HEK293 (cell line): ENCODE measurements around the gene RAB23.
A peak's percentile ranks its signal among the peaks of the same experiment; 100 is the strongest.

Experiments used
- CTCF ChIA-PET: fragments of 350-600 bp; formaldehyde crosslinking; extraction: SDS; loops from one replicate; lab custom pipeline; 2021; ENCODE audit warnings: antibody characterized with exemption; lab: Yijun Ruan, JAX
- POLR2A ChIA-PET: fragments of 300-600 bp; formaldehyde crosslinking; extraction: SDS; loops from one replicate; lab custom pipeline; 2020; ENCODE audit warnings: antibody characterized with exemption, inconsistent platforms; lab: Yijun Ruan, JAX
- H3K27ac ChIP-seq: fragments of 200-500 bp; sonication (Bioruptor generic); 2 replicates; pipeline ENCODE4 v1.5.1; 2014; ENCODE audit warnings: low read depth, low read length, control low read depth, inconsistent platforms; ENCODE audit errors: extremely low read depth
- H3K36me3 ChIP-seq, 2 experiments: fragments of 200-500 bp in 1 of 2; sonication (Bioruptor generic) in 1 of 2; 1 replicate in 1 of 2; 2 replicates in 1 of 2; pipeline ENCODE4 v1.5.1; 2014 to 2017; ENCODE audit warnings: inconsistent platforms in 2 of 2, low read length in 2 of 2; ENCODE audit not compliant: control insufficient read depth in 2 of 2, insufficient read depth in 1 of 2
- H3K4me1 ChIP-seq: fragments of 200-500 bp; sonication (Bioruptor generic); 2 replicates; pipeline ENCODE4 v1.5.1; 2014; ENCODE audit warnings: mild to moderate bottlenecking, low read length, inconsistent platforms; ENCODE audit not compliant: control insufficient read depth, insufficient read depth
- H3K4me3 ChIP-seq: 2 replicates; pipeline ENCODE4 v1.5.1; 2011; ENCODE audit warnings: low read depth, mild to moderate bottlenecking, control low read depth, low read length, moderate library complexity
- H3K9me3 ChIP-seq: fragments of 200-500 bp; sonication (Bioruptor generic); 2 replicates; pipeline ENCODE4 v1.5.1; 2014; ENCODE audit warnings: low read depth, low read length, inconsistent platforms; ENCODE audit not compliant: control insufficient read depth, insufficient read depth
- BCL11B ChIP-seq: fragments of 450-650 bp; formaldehyde crosslinking; IDR thresholded peaks from 2 replicates; pipeline ENCODE4 v1.5.1; 2016; ENCODE audit warnings: low read depth, missing biosample characterization, missing genetic modification characterization
- GLIS1 ChIP-seq: fragments of 450-650 bp; formaldehyde crosslinking; IDR thresholded peaks from 2 replicates; pipeline ENCODE4 v1.5.1; 2016; ENCODE audit warnings: missing biosample characterization, missing genetic modification characterization
- KLF7 ChIP-seq: fragments of 450-650 bp; formaldehyde crosslinking; IDR thresholded peaks from 2 replicates; pipeline ENCODE4 v1.5.1; 2016; ENCODE audit warnings: missing biosample characterization, missing genetic modification characterization, borderline replicate concordance
- REPIN1 ChIP-seq: fragments of 450-650 bp; formaldehyde crosslinking; IDR thresholded peaks from 2 replicates; pipeline ENCODE4 v1.5.1; 2017; ENCODE audit warnings: missing biosample characterization, missing genetic modification characterization, low read depth
- SCRT2 ChIP-seq: fragments of 450-650 bp; formaldehyde crosslinking; IDR thresholded peaks from 2 replicates; pipeline ENCODE4 v1.5.1; 2016; ENCODE audit warnings: missing biosample characterization, missing genetic modification characterization
- SETDB1 ChIP-seq: IDR thresholded peaks from one replicate; pipeline ENCODE4 v1.6.1; 2017; ENCODE audit warnings: mild to moderate bottlenecking, low read length, moderate library complexity, mixed read lengths; ENCODE audit not compliant: insufficient read length
- SP7 ChIP-seq: fragments of 450-650 bp; formaldehyde crosslinking; IDR thresholded peaks from 2 replicates; pipeline ENCODE4 v1.5.1; 2016; ENCODE audit warnings: missing biosample characterization, missing genetic modification characterization
- ZBTB17 ChIP-seq: fragments of 450-650 bp; formaldehyde crosslinking; IDR thresholded peaks from 2 replicates; pipeline ENCODE4 v1.5.1; 2016; ENCODE audit warnings: missing biosample characterization, missing genetic modification characterization
- ZBTB20 ChIP-seq: fragments of 450-650 bp; formaldehyde crosslinking; IDR thresholded peaks from 2 replicates; pipeline ENCODE4 v1.5.1; 2016; ENCODE audit warnings: missing biosample characterization, missing genetic modification characterization
- ZBTB7A ChIP-seq: fragments of 450-650 bp; formaldehyde crosslinking; IDR thresholded peaks from 2 replicates; pipeline ENCODE4 v1.5.1; 2016; ENCODE audit warnings: low read depth, missing biosample characterization, missing genetic modification characterization
- ZNF148 ChIP-seq: fragments of 450-650 bp; formaldehyde crosslinking; IDR thresholded peaks from 2 replicates; pipeline ENCODE4 v1.5.0; 2017; ENCODE audit warnings: missing biosample characterization, missing genetic modification characterization, borderline replicate concordance
- ZNF24 ChIP-seq: fragments of 450-650 bp; formaldehyde crosslinking; IDR thresholded peaks from 2 replicates; pipeline ENCODE4 v1.5.1; 2016; ENCODE audit warnings: missing biosample characterization, missing genetic modification characterization
- ZNF248 ChIP-seq: fragments of 450-650 bp; formaldehyde crosslinking; IDR thresholded peaks from 2 replicates; pipeline ENCODE4 v1.5.1; 2017; ENCODE audit warnings: missing biosample characterization, missing genetic modification characterization
- ZNF404 ChIP-seq: fragments of 450-650 bp; formaldehyde crosslinking; IDR thresholded peaks from 2 replicates; pipeline ENCODE4 v1.5.1; 2017; ENCODE audit warnings: missing biosample characterization, missing genetic modification characterization
- ZNF48 ChIP-seq: fragments of 450-650 bp; formaldehyde crosslinking; IDR thresholded peaks from 2 replicates; pipeline ENCODE4 v1.5.1; 2016; ENCODE audit warnings: missing biosample characterization, missing genetic modification characterization
- ZNF521 ChIP-seq: fragments of 450-650 bp; formaldehyde crosslinking; IDR thresholded peaks from 2 replicates; pipeline ENCODE4 v1.5.1; 2017; ENCODE audit warnings: missing biosample characterization, mild to moderate bottlenecking, missing genetic modification characterization
- ZNF549 ChIP-seq: fragments of 450-650 bp; IDR thresholded peaks from 2 replicates; pipeline ENCODE4 v1.5.1; 2018; ENCODE audit warnings: missing biosample characterization, missing genetic modification characterization, mild to moderate bottlenecking, inconsistent platforms, moderate library complexity
- ZNF585B ChIP-seq: fragments of 450-650 bp; formaldehyde crosslinking; IDR thresholded peaks from 2 replicates; pipeline ENCODE4 v1.5.1; 2016; ENCODE audit warnings: missing biosample characterization, missing genetic modification characterization
- ZNF623 ChIP-seq: fragments of 450-650 bp; formaldehyde crosslinking; IDR thresholded peaks from 2 replicates; pipeline ENCODE4 v1.5.1; 2016; ENCODE audit warnings: missing biosample characterization, missing genetic modification characterization
- ZNF830 ChIP-seq: fragments of 450-650 bp; IDR thresholded peaks from 2 replicates; pipeline ENCODE4 v1.5.0; 2018; ENCODE audit warnings: missing biosample characterization, missing genetic modification characterization, low read depth, mild to moderate bottlenecking, moderate library complexity
- ZNF843 ChIP-seq: fragments of 450-650 bp; formaldehyde crosslinking; IDR thresholded peaks from 2 replicates; pipeline ENCODE4 v1.5.1; 2016; ENCODE audit warnings: missing biosample characterization, missing genetic modification characterization
- ZXDB ChIP-seq: fragments of 450-650 bp; formaldehyde crosslinking; IDR thresholded peaks from 2 replicates; pipeline ENCODE4 v1.5.1; 2016; ENCODE audit warnings: missing biosample characterization, missing genetic modification characterization
- TF ChIP-seq, protein P1 (sequence below): fragments of 450-650 bp; formaldehyde crosslinking; IDR thresholded peaks from 2 replicates; pipeline ENCODE4 v1.5.1; 2016; ENCODE audit warnings: missing biosample characterization, missing genetic modification characterization
- TF ChIP-seq, protein P2 (sequence below): fragments of 450-650 bp; formaldehyde crosslinking; IDR thresholded peaks from 2 replicates; pipeline ENCODE4 v1.5.1; 2016; ENCODE audit warnings: missing biosample characterization, missing genetic modification characterization
- TF ChIP-seq, protein P3 (sequence below): fragments of 450-650 bp; formaldehyde crosslinking; IDR thresholded peaks from 2 replicates; pipeline ENCODE4 v1.5.1; 2016; ENCODE audit warnings: missing biosample characterization, missing genetic modification characterization
- TF ChIP-seq, protein P4 (sequence below): fragments of 450-650 bp; formaldehyde crosslinking; IDR thresholded peaks from 2 replicates; pipeline ENCODE4 v1.5.1; 2016; ENCODE audit warnings: missing biosample characterization, missing genetic modification characterization, low read depth
- TF ChIP-seq, protein P5 (sequence below): fragments of 450-650 bp; formaldehyde crosslinking; IDR thresholded peaks from 2 replicates; pipeline ENCODE4 v1.5.1; 2016; ENCODE audit warnings: missing biosample characterization, missing genetic modification characterization

Gene RAB23

GRCh38 chr6:57221191-57221935, 744 bp downstream of the RAB23 start (continued):
- TF ChIP-seq, protein P1, sequence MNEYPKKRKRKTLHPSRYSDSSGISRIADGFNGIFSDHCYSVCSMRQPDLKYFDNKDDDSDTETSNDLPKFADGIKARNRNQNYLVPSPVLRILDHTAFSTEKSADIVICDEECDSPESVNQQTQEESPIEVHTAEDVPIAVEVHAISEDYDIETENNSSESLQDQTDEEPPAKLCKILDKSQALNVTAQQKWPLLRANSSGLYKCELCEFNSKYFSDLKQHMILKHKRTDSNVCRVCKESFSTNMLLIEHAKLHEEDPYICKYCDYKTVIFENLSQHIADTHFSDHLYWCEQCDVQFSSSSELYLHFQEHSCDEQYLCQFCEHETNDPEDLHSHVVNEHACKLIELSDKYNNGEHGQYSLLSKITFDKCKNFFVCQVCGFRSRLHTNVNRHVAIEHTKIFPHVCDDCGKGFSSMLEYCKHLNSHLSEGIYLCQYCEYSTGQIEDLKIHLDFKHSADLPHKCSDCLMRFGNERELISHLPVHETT (tag by site-specific recombination): no peak
- TF ChIP-seq BCL11B (tag by site-specific recombination): no peak

- H3K36me3 ChIP-seq: peaks cover 0 to 7% of the 10 kb centered on the region in 2 experiments; a peak in 1 of 3 replicates
- H3K4me3 ChIP-seq: no peak overlapping the region
- H3K4me1 ChIP-seq: peaks cover 12% of the 10 kb centered on the region
- no peaks in the 10 kb centered on the region for H3K9me3 ChIP-seq
- ChIA-PET POLR2A (no interaction called here), CTCF (no interaction called here)
- no peak overlapping the region for H3K27ac ChIP-seq
- TF ChIP-seq, protein P2, sequence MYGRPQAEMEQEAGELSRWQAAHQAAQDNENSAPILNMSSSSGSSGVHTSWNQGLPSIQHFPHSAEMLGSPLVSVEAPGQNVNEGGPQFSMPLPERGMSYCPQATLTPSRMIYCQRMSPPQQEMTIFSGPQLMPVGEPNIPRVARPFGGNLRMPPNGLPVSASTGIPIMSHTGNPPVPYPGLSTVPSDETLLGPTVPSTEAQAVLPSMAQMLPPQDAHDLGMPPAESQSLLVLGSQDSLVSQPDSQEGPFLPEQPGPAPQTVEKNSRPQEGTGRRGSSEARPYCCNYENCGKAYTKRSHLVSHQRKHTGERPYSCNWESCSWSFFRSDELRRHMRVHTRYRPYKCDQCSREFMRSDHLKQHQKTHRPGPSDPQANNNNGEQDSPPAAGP (tag by site-specific recombination): no peak
- TF ChIP-seq KLF7 (tag by site-specific recombination) (no peak), GLIS1 (tag by site-specific recombination) (no peak), ZNF24 (tag by site-specific recombination) (no peak), ZNF248 (tag by site-specific recombination) (no peak), ZBTB7A (tag by site-specific recombination) (no peak), ZNF404 (tag by site-specific recombination) (no peak), REPIN1 (no peak), SP7 (tag by site-specific recombination) (no peak), SETDB1 (peak; percentile 73), ZNF549 (tag by site-specific recombination) (peak; percentile 41; the same call in 1 of the 2 replicates), ZBTB20 (no peak), ZNF521 (tag by site-specific recombination) (no peak), SCRT2 (peak; percentile 70), ZNF48 (tag by site-specific recombination) (no peak), ZNF148 (tag by site-specific recombination) (no peak), ZNF843 (tag by site-specific recombination) (no peak), ZBTB17 (tag by site-specific recombination) (no peak), ZXDB (tag by site-specific recombination) (no peak), ZNF585B (tag by site-specific recombination) (no peak), ZNF623 (tag by site-specific recombination) (no peak), ZNF830 (tag by site-specific recombination) (no peak)
- TF ChIP-seq, protein P3, sequence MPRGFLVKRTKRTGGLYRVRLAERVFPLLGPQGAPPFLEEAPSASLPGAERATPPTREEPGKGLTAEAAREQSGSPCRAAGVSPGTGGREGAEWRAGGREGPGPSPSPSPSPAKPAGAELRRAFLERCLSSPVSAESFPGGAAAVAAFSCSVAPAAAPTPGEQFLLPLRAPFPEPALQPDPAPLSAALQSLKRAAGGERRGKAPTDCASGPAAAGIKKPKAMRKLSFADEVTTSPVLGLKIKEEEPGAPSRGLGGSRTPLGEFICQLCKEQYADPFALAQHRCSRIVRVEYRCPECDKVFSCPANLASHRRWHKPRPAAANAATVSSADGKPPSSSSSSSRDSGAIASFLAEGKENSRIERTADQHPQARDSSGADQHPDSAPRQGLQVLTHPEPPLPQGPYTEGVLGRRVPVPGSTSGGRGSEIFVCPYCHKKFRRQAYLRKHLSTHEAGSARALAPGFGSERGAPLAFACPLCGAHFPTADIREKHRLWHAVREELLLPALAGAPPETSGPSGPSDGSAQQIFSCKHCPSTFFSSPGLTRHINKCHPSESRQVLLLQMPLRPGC (tag by site-specific recombination): no peak
- TF ChIP-seq, protein P4, sequence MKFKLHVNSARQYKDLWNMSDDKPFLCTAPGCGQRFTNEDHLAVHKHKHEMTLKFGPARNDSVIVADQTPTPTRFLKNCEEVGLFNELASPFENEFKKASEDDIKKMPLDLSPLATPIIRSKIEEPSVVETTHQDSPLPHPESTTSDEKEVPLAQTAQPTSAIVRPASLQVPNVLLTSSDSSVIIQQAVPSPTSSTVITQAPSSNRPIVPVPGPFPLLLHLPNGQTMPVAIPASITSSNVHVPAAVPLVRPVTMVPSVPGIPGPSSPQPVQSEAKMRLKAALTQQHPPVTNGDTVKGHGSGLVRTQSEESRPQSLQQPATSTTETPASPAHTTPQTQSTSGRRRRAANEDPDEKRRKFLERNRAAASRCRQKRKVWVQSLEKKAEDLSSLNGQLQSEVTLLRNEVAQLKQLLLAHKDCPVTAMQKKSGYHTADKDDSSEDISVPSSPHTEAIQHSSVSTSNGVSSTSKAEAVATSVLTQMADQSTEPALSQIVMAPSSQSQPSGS (tag by site-specific recombination): no peak
- TF ChIP-seq, protein P5, sequence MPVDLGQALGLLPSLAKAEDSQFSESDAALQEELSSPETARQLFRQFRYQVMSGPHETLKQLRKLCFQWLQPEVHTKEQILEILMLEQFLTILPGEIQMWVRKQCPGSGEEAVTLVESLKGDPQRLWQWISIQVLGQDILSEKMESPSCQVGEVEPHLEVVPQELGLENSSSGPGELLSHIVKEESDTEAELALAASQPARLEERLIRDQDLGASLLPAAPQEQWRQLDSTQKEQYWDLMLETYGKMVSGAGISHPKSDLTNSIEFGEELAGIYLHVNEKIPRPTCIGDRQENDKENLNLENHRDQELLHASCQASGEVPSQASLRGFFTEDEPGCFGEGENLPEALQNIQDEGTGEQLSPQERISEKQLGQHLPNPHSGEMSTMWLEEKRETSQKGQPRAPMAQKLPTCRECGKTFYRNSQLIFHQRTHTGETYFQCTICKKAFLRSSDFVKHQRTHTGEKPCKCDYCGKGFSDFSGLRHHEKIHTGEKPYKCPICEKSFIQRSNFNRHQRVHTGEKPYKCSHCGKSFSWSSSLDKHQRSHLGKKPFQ (tag by site-specific recombination): no peak
Measured at GRCh38 chr6:57220083-57220703, 1.9 kb downstream of the RAB23 start.
